Measurements from ENCODE around the gene CAPNS2. TPM values are rescaled to one million over a fixed set of nuclear protein-coding genes. Genes with fewer than 3 reads are reported as not detected.

Gene CAPNS2
- total RNA-seq, 1 donor from 2014 or later: not detected

- H3K4me3 ChIP-seq: no peak overlapping the region
- no peak for DNase-seq (ENCODE audit: low spot score in 2 of 2)
- H3K4me1 ChIP-seq: peaks cover 0 to 5% of the 10 kb centered on the region in 2 donors
- no peak for TF ChIP-seq CTCF (IDR thresholded peaks at IDR 0.05)
- no peak overlapping the region for H3K27ac ChIP-seq
- no peaks in the 10 kb centered on the region for H3K36me3 ChIP-seq
- H3K27me3 ChIP-seq: no peaks in the 10 kb centered on the region
- no peaks in the 10 kb centered on the region for H3K9me3 ChIP-seq
- intact Hi-C loops (cut with DNase I): no loop called here
These were observed 4.9 kb downstream of the CAPNS2 start for GRCh38 chr16:55571191-55571897.

DNA sequence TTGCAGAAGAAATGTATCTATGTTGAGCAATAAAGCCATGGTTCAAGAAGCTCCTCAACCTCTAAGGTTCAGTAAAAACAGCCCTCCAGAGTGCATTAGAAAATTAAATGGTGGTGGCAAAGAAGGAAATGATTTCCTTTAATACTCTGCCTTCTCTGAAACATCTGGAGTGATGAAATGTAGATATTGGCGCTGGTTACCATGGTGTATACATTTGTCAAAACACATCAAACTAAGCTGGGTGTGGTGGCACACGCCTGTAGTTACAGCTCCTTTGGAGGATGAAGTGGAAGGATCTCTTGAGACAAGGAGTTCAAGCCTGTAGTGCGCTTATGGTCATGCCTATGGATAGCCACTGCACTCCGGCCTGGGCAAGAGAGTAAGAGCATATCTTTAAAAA is 6.0 kb downstream of the CAPNS2 start:
- no peak for DNase-seq (ENCODE audit: low spot score in 2 of 2)
- no peak for TF ChIP-seq CTCF (IDR thresholded peaks at IDR 0.05)
- intact Hi-C loops (cut with DNase I): no loop called here
- Histone ChIP-seq H3K4me3 (no peak overlapping the region), H3K27me3 (no peaks in the 10 kb centered on the region), H3K27ac (no peak overlapping the region), H3K4me1 (peaks cover 0 to 5% of the 10 kb centered on the region in 2 donors), H3K36me3 (no peaks in the 10 kb centered on the region), H3K9me3 (no peaks in the 10 kb centered on the region)

- no peaks in the 10 kb centered on the region for H3K9me3 ChIP-seq
- no peak overlapping the region for H3K4me3 ChIP-seq
- H3K27ac ChIP-seq: no peak overlapping the region
- no peak for DNase-seq (ENCODE audit: low spot score in 2 of 2)
- intact Hi-C loops (cut with DNase I): no loop called here
- no peak for TF ChIP-seq CTCF (IDR thresholded peaks at IDR 0.05)
- no peaks in the 10 kb centered on the region for H3K4me1 ChIP-seq
- H3K36me3 ChIP-seq: peaks cover 2 to 14% of the 10 kb centered on the region in 2 donors
- no peaks in the 10 kb centered on the region for H3K27me3 ChIP-seq
These were observed 8.3 kb downstream of the CAPNS2 start for GRCh38 chr16:55574811-55575210.

DNA sequence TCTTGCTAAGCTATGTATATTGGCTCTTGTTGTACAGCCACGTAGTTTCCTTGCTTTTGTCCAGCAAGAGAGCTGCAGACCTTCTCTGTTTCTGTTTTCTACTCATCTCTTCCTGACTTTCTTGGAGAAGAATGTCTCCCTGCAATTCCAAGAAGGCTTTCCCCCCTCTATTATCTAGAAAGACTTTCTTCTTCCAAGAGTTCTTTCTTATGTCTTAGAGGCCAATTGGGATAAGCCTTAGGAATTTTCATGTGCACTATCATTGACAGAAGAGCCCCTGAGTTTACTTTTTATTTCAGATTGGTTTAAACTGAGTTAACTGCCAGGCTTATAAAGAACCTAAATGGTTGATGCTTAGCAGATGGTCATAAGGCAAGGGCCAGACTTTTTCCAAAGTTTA is 9.0 kb downstream of the CAPNS2 start:
- no peak overlapping the region for H3K4me3 ChIP-seq
- H3K36me3 ChIP-seq: peaks cover 4 to 17% of the 10 kb centered on the region in 2 donors
- no peak for DNase-seq (ENCODE audit: low spot score in 2 of 2)
- no peaks in the 10 kb centered on the region for H3K27me3 ChIP-seq
- TF ChIP-seq CTCF (IDR thresholded peaks at IDR 0.05): no peak
- H3K9me3 ChIP-seq: no peaks in the 10 kb centered on the region
- no peaks in the 10 kb centered on the region for H3K4me1 ChIP-seq
- H3K27ac ChIP-seq: no peak overlapping the region
- intact Hi-C loops (cut with DNase I): no loop called here

DNA sequence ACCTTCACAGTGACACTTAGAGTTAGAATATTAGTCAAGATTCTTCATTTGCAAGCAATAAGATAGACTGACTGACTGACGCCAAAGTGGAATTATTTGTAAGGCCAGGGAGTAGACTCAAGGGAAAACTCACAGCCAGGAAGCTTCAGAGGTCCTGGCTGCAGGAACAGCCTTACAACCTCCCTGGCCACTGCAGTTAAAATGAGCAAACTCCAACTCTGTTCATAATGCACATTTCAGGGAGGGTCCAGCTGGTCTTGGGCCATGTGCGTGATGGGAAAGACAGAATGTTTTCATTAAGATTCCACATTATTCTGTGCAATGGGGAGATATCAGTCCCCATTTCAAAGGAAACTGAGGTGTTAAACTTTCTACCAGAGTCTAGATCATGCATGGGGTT is 9.9 kb downstream of the CAPNS2 start:
- Histone ChIP-seq H3K4me3 (no peak overlapping the region), H3K36me3 (peaks cover 4 to 20% of the 10 kb centered on the region in 2 donors), H3K27ac (no peak overlapping the region), H3K27me3 (no peaks in the 10 kb centered on the region), H3K4me1 (no peaks in the 10 kb centered on the region), H3K9me3 (no peaks in the 10 kb centered on the region)
- TF ChIP-seq CTCF (IDR thresholded peaks at IDR 0.05): no peak
- intact Hi-C loops (cut with DNase I): no loop called here
- DNase-seq (ENCODE audit: low spot score in 2 of 2): no peak

- TF ChIP-seq CTCF (IDR thresholded peaks at IDR 0.05): no peak
- Histone ChIP-seq H3K9me3 (no peaks in the 10 kb centered on the region), H3K4me1 (no peaks in the 10 kb centered on the region), H3K27me3 (no peaks in the 10 kb centered on the region), H3K4me3 (no peak overlapping the region), H3K36me3 (peaks cover 4 to 24% of the 10 kb centered on the region in 2 donors), H3K27ac (no peak overlapping the region)
- DNase-seq (ENCODE audit: low spot score in 2 of 2): no peak
- intact Hi-C loops (cut with DNase I): no loop called here
These were observed 11.4 kb downstream of the CAPNS2 start for GRCh38 chr16:55577887-55578286.

All from ascending aorta (tissue), 2 donors.